Activated B cell treated with CpG ODN at 0.5 μM for 24 hours (primary cell): Measurements from ENCODE around the gene UBAC2. TPM values are rescaled to one million over a fixed set of nuclear protein-coding genes. Genes with fewer than 3 reads are reported as not detected.
"Not testable (repeated sequence)": the region's sequence is repeated elsewhere in the genome, so short reads cannot be mapped to it uniquely, and the experiment has no call there.

Experiments
- ATAC-seq: fragments of 200-7000 bp; cut with Tn5 transposase; one replicate; pipeline ENCODE4 v1.10.0; 2021; ENCODE audit warnings: low read depth, mild to moderate bottlenecking, moderate library complexity
- CTCF ChIA-PET: fragments of 350-600 bp; sonication (Branson Sonifier 250); formaldehyde crosslinking; loops from one replicate; lab custom pipeline; 2021; ENCODE audit warnings: antibody characterized with exemption; lab: Charles Lee
- POLR2A ChIA-PET: fragments of 350-600 bp; sonication (Branson Sonifier 250); formaldehyde crosslinking; loops from one replicate; lab custom pipeline; 2021; ENCODE audit warnings: antibody characterized with exemption; lab: Charles Lee
- DNase-seq: peaks from one replicate; pipeline ENCODE4 v3.0.0; 2022
- H3K27ac Mint-ChIP-seq: one replicate; pipeline ENCODE4 v1.8.0; 2020; ENCODE audit warnings: mixed read lengths
- H3K27me3 Mint-ChIP-seq: one replicate; pipeline ENCODE4 v1.8.0; 2021; ENCODE audit warnings: mixed read lengths
- H3K36me3 Mint-ChIP-seq: one replicate; pipeline ENCODE4 v1.8.0; 2021; ENCODE audit warnings: low read depth, mixed read lengths
- H3K4me1 Mint-ChIP-seq: one replicate; pipeline ENCODE4 v1.8.0; 2021; ENCODE audit warnings: mixed read lengths
- H3K4me3 Mint-ChIP-seq: one replicate; pipeline ENCODE4 v1.8.0; 2020; ENCODE audit warnings: mild to moderate bottlenecking, mixed read lengths
- H3K9me3 Mint-ChIP-seq: one replicate; pipeline ENCODE4 v1.8.0; 2020; ENCODE audit warnings: mixed read lengths
- CTCF ChIP-seq: fragments of 200-600 bp; IDR thresholded peaks from one replicate; pipeline ENCODE4 v1.8.0; 2022; ENCODE audit warnings: antibody characterized with exemption, mild to moderate bottlenecking
- intact Hi-C: fragments of 100-400 bp; cut with micrococcal nuclease; formaldehyde crosslinking; loops from one replicate; pipeline ENCODE4 v1.15.1; 2024
- total RNA-seq: library from RNA; stranded (reverse); gene quantifications from 2 replicates; pipeline ENCODE4 v1.2.3, GENCODE V29; 2022

The UBAC2 gene
- total RNA-seq, 1 donor from 2014 or later, result 51.0 TPM

DNA sequence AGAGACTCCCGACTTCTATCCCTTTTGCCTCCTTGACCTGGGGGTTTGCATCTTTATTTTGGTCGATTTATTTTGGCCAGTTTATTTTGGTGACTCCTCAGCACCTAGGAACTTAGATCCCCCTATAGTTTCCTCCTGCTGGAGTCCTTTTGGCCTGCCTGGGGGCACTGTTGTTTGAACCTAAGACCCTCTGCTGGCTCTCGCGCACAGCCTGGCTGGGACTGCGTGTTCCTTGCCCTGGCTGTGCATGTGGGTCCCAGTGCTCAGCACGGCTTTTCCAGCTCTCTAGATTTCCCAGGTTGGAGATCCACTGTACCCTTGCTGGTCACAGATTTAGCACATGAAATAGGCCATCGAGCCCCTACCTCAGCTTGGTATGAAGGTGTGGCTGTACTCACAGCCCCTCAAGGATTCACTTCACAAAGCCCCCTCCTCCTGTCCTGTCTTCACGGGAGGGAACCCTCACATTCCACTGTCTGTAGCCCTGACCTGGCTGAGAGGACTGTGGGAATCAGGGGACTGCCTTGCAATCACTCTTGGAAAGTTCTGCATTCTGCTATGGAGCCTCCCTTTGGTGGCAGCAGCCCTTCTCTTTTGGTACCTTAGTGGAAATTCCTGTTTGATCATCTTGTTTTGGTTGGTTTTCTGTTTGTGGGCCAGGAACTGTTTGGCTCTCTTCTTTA is 8.3 kb downstream of the UBAC2 start:
- ChIA-PET POLR2A (interaction anchor here (0.9 kb wide), 1 partner anchor 9 kb away, joined by 3 read pairs; the partner anchor contains the start of gene UBAC2), CTCF (no interaction called here)
- peak overlapping the region; percentile 39 for H3K27ac Mint-ChIP-seq
- no peak overlapping the region for H3K4me3 Mint-ChIP-seq
- no peak for TF ChIP-seq CTCF
- DNase-seq (no peak), ATAC-seq (no peak)
- peaks cover 60% of the 10 kb centered on the region for H3K36me3 Mint-ChIP-seq
- intact Hi-C loops, result loop anchor here (10.0 kb wide), 1 partner anchor 634 kb away; the partner anchor contains the start of gene STK24
- H3K4me1 Mint-ChIP-seq, result peaks cover 64% of the 10 kb centered on the region
- H3K9me3 Mint-ChIP-seq, result no peaks in the 10 kb centered on the region
- no peaks in the 10 kb centered on the region for H3K27me3 Mint-ChIP-seq

- H3K36me3 Mint-ChIP-seq, result peaks cover 61% of the 10 kb centered on the region
- DNase-seq, H3K9me3 Mint-ChIP-seq, POLR2A ChIA-PET, H3K27ac Mint-ChIP-seq, CTCF ChIA-PET, H3K4me3 Mint-ChIP-seq, intact Hi-C loops, H3K27me3 Mint-ChIP-seq, ATAC-seq: not testable (repeated sequence)
- H3K4me1 Mint-ChIP-seq, result peaks cover 64% of the 10 kb centered on the region
Observed at GRCh38 chr13:99210627-99211026, 10.0 kb downstream of the UBAC2 start.

DNA sequence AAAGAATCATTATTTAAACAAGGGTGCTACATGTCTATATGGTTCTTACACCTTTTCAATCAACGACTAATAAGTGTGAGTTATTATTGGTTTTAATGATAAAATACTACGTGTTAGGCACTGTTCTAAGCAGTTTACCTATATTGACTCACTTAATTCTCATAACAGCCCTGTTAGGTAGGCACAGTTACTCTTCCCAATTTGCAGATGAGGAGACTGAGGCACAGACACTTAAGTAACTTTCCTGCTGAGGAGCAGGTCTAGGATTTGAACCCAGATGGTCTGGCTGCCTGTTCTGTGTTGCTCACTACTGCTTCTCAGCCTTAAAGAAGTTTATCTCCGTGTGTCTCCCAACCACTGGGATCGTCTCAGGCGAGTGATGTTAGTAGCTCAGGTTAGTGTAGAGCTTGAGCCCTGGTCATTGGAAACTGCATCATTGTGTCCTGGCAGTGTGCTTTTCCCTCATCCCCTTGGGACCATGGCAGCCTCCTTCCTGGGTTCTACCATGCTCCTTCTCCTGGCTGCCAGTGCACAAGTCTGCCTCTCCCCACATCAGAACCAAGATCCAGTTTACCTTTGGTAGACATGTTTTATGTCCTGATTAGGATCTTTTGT is 10.9 kb downstream of the UBAC2 start:
- H3K27me3 Mint-ChIP-seq, result no peaks in the 10 kb centered on the region
- H3K4me1 Mint-ChIP-seq, result peaks cover 58% of the 10 kb centered on the region
- no peak for TF ChIP-seq CTCF
- H3K9me3 Mint-ChIP-seq, result no peaks in the 10 kb centered on the region
- H3K36me3 Mint-ChIP-seq, result peaks cover 53% of the 10 kb centered on the region
- H3K27ac Mint-ChIP-seq, result no peak overlapping the region
- intact Hi-C loops, result no loop called here
- POLR2A ChIA-PET, result no interaction called here
- DNase-seq, result no peak
- no peak for ATAC-seq
- no peak overlapping the region for H3K4me3 Mint-ChIP-seq
- CTCF ChIA-PET, result no interaction called here

DNA sequence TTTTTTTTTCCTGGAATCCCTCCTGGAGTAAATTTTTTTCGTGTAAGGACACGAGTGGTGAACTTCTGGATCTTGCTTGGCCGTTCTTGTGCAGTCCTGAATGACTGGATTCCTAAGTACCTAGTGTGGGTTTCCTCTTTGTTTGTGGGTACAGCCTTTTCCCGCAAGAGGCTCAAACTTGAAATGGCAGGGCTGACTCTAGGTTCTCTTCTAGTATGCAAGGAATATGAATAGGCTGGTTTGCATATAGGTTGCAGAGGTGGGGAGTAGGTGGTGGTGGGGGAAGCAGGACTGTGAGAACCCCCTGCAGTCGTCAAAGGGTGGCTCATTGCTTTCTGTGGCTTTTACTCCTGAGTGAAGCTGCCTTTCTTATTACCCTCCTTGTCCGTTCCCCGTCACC is 13.6 kb downstream of the UBAC2 start:
- no peak for DNase-seq
- H3K36me3 Mint-ChIP-seq, result peaks cover 38% of the 10 kb centered on the region
- H3K9me3 Mint-ChIP-seq, result no peaks in the 10 kb centered on the region
- intact Hi-C loops, result loop anchor here (1.0 to 2.0 kb wide), 4 partner anchors 9 to 15 kb away; no protein-coding TSS in a partner anchor
- no peak for TF ChIP-seq CTCF
- H3K4me1 Mint-ChIP-seq, result peaks cover 57% of the 10 kb centered on the region
- no peaks in the 10 kb centered on the region for H3K27me3 Mint-ChIP-seq
- H3K4me3 Mint-ChIP-seq, result peak overlapping the region; percentile 49
- peak; percentile 83 for ATAC-seq
- CTCF ChIA-PET, result interaction anchor here (0.8 to 1.2 kb wide), 2 partner anchors 18 to 52 kb away, joined by 4 read pairs; no protein-coding TSS in a partner anchor
- POLR2A ChIA-PET, result interaction anchor here (0.6 to 1.6 kb wide), 7 partner anchors 9 to 1374 kb away, joined by 3 to 12 read pairs (median 4); partner anchors contain the start of gene UBAC2
- peak overlapping the region; percentile 81 for H3K27ac Mint-ChIP-seq

- Mint-ChIP-seq H3K9me3 (no peaks in the 10 kb centered on the region), H3K27me3 (no peaks in the 10 kb centered on the region), H3K4me3 (peak overlapping the region; percentile 49), H3K36me3 (peaks cover 36% of the 10 kb centered on the region), H3K27ac (peak overlapping the region; percentile 81), H3K4me1 (peaks cover 58% of the 10 kb centered on the region)
- no peak for TF ChIP-seq CTCF
- DNase-seq (no peak), ATAC-seq (no peak)
- CTCF ChIA-PET, result interaction anchor here (0.8 to 1.2 kb wide), 3 partner anchors 15 to 51 kb away, joined by 3 to 4 read pairs (median 4); partner anchors contain the start of gene UBAC2
- POLR2A ChIA-PET, result interaction anchor here (0.6 to 1.6 kb wide), 11 partner anchors 10 to 1373 kb away, joined by 3 to 12 read pairs (median 4); partner anchors contain the start of gene UBAC2
- intact Hi-C loops, result loop anchor here (1.0 to 2.0 kb wide), 4 partner anchors 9 to 14 kb away; no protein-coding TSS in a partner anchor
Observed at GRCh38 chr13:99214731-99215130, 14.1 kb downstream of the UBAC2 start.
